AG04450 (cell line): ENCODE results near the gene RPE65. TPM values are rescaled to one million over a fixed set of nuclear protein-coding genes. Genes with fewer than 3 reads are reported as not detected.

Source experiments
- CTCF ChIA-PET: fragments of 300-600, 350-600 bp; formaldehyde crosslinking; extraction: SDS; loops from one replicate; lab custom pipeline; 2022; ENCODE audit warnings: antibody characterized with exemption, inconsistent platforms; lab: Charles Lee
- POLR2A ChIA-PET: fragments of 350-600 bp; formaldehyde crosslinking; extraction: SDS; loops from one replicate; lab custom pipeline; 2021; ENCODE audit warnings: antibody characterized with exemption, inconsistent platforms; lab: Yijun Ruan, JAX
- DNase-seq: peaks from one replicate; pipeline ENCODE4 v3.0.0-alpha.2; 2011; ENCODE audit warnings: low read depth, low spot score
- H3K27ac ChIP-seq: one replicate; pipeline ENCODE4 v1.5.1; 2012; ENCODE audit warnings: low read depth, low read length, control low read depth
- H3K27me3 ChIP-seq: one replicate; pipeline ENCODE4 v1.6.0; 2012; ENCODE audit warnings: low read length; ENCODE audit not compliant: control insufficient read depth, insufficient read depth
- H3K4me3 ChIP-seq: 2 replicates; pipeline ENCODE4 v1.5.1; 2011; ENCODE audit warnings: mild to moderate bottlenecking, low read depth, low read length, control low read depth
- H3K9me3 ChIP-seq: 2 replicates; pipeline ENCODE4 v1.5.1; 2012; ENCODE audit warnings: low read length; ENCODE audit not compliant: control insufficient read depth, insufficient read depth
- CTCF ChIP-seq: IDR thresholded peaks from 2 replicates; pipeline ENCODE4 v1.5.1; 2011; ENCODE audit warnings: low read depth, low read length, control low read depth, inconsistent platforms
- polyA plus RNA-seq: library from polyadenylated mRNA; depleted of rRNA; stranded (reverse); fragments of >200 nt; gene quantifications from 2 replicates; pipeline ENCODE4 v1.2.3, GENCODE V29; 2011

RPE65 gene
- polyA plus RNA-seq, 1 experiment, result not detected

GRCh38 chr1:68459091-68459490 is 9.3 kb upstream of the RPE65 start:
- DNase-seq, result no peak
- Histone ChIP-seq H3K27me3 (no peaks in the 10 kb centered on the region), H3K4me3 (no peak overlapping the region), H3K9me3 (no peaks in the 10 kb centered on the region), H3K27ac (no peak overlapping the region)
- ChIA-PET POLR2A (no interaction called here), CTCF (interaction anchor here (5.4 to 9.6 kb wide), 2 partner anchors 11 to 16 kb away, joined by 24 to 94 read pairs; no protein-coding TSS in a partner anchor)
- TF ChIP-seq CTCF, result no peak

- Histone ChIP-seq H3K27ac (no peak overlapping the region), H3K27me3 (no peaks in the 10 kb centered on the region), H3K4me3 (no peak overlapping the region), H3K9me3 (no peaks in the 10 kb centered on the region)
- CTCF ChIA-PET, result interaction anchor here (9.6 kb wide), 1 partner anchor 13 kb away, joined by 94 read pairs; no protein-coding TSS in a partner anchor
- POLR2A ChIA-PET, result no interaction called here
- no peak for DNase-seq
- TF ChIP-seq CTCF, result no peak
Observed at GRCh38 chr1:68456202-68456601, 6.4 kb upstream of the RPE65 start.

- POLR2A ChIA-PET, result no interaction called here
- no peak for TF ChIP-seq CTCF
- H3K4me3 ChIP-seq, result no peak overlapping the region
- H3K9me3 ChIP-seq, result no peaks in the 10 kb centered on the region
- CTCF ChIA-PET, result interaction anchor here (9.6 kb wide), 1 partner anchor 11 kb away, joined by 94 read pairs; no protein-coding TSS in a partner anchor
- no peak overlapping the region for H3K27ac ChIP-seq
- no peaks in the 10 kb centered on the region for H3K27me3 ChIP-seq
- no peak for DNase-seq
Observed at GRCh38 chr1:68454534-68454933, 4.8 kb upstream of the RPE65 start.

GRCh38 chr1:68453060-68453670 is 3.4 kb upstream of the RPE65 start:
- no peak for DNase-seq
- Histone ChIP-seq H3K9me3 (no peaks in the 10 kb centered on the region), H3K27ac (no peak overlapping the region), H3K4me3 (no peak overlapping the region), H3K27me3 (no peaks in the 10 kb centered on the region)
- ChIA-PET POLR2A (interaction anchor here (0.7 kb wide), 1 partner anchor 44 kb away, joined by 4 read pairs; no protein-coding TSS in a partner anchor), CTCF (interaction anchor here (0.8 to 9.6 kb wide), 4 partner anchors 10 to 688 kb away, joined by 3 to 94 read pairs (median 4); no protein-coding TSS in a partner anchor)
- TF ChIP-seq CTCF, result no peak

- DNase-seq, result no peak
- no peak for TF ChIP-seq CTCF
- ChIA-PET POLR2A (no interaction called here), CTCF (interaction anchor here (1.1 to 2.8 kb wide), 2 partner anchors 22 to 331 kb away, joined by 5 to 7 read pairs; no protein-coding TSS in a partner anchor)
- no peaks in the 10 kb centered on the region for H3K9me3 ChIP-seq
- H3K27me3 ChIP-seq, result no peaks in the 10 kb centered on the region
- H3K27ac ChIP-seq, result no peak overlapping the region
- no peak overlapping the region for H3K4me3 ChIP-seq
Observed at GRCh38 chr1:68448365-68448764, 1.4 kb downstream of the RPE65 start.
